H9 (cell line): ENCODE measurements around the gene GRIK4. TPM values are rescaled to one million over a fixed set of nuclear protein-coding genes. Genes with fewer than 3 reads are reported as not detected.

ENCODE experiments used
- DNase-seq: peaks from one replicate; pipeline ENCODE4 v3.0.0-alpha.2; 2017
- H2AFZ ChIP-seq: one replicate; pipeline ENCODE4 v1.6.1; 2013; ENCODE audit warnings: mild to moderate bottlenecking, low read length, control low read depth, moderate library complexity
- H2AK5ac ChIP-seq: 2 replicates; pipeline ENCODE4 v1.6.1; 2013; ENCODE audit warnings: low read length, control low read depth, mixed read lengths; ENCODE audit not compliant: insufficient read length
- H2BK120ac ChIP-seq: one replicate; pipeline ENCODE4 v1.6.1; 2013; ENCODE audit warnings: low read depth, mild to moderate bottlenecking, low read length, control low read depth, inconsistent platforms; ENCODE audit not compliant: poor library complexity, severe bottlenecking
- H2BK12ac ChIP-seq: 2 replicates; pipeline ENCODE4 v1.6.1; 2013; ENCODE audit warnings: low read length, control low read depth, mixed read lengths, low read depth; ENCODE audit not compliant: insufficient read length
- H2BK15ac ChIP-seq: 2 replicates; pipeline ENCODE4 v1.6.1; 2013; ENCODE audit warnings: low read depth, low read length, control low read depth
- H2BK20ac ChIP-seq: one replicate; pipeline ENCODE4 v1.6.1; 2013; ENCODE audit warnings: low read depth, mild to moderate bottlenecking, low read length, control low read depth, inconsistent platforms; ENCODE audit not compliant: poor library complexity, severe bottlenecking
- H2BK5ac ChIP-seq: 2 replicates; pipeline ENCODE4 v1.6.1; 2013; ENCODE audit warnings: low read length, control low read depth, mixed read lengths; ENCODE audit not compliant: insufficient read length
- H3K14ac ChIP-seq: 2 replicates; pipeline ENCODE4 v1.6.1; 2013; ENCODE audit warnings: low read length, control low read depth; ENCODE audit not compliant: insufficient read depth
- H3K18ac ChIP-seq: 2 replicates; pipeline ENCODE4 v1.6.1; 2013; ENCODE audit warnings: low read depth, mild to moderate bottlenecking, mixed read lengths, low read length, control low read depth; ENCODE audit not compliant: insufficient read length
- H3K23ac ChIP-seq: 2 replicates; pipeline ENCODE4 v1.6.1; 2013; ENCODE audit warnings: low read length, control low read depth, mixed read lengths, low read depth; ENCODE audit not compliant: insufficient read length
- H3K23me2 ChIP-seq: 2 replicates; pipeline ENCODE4 v1.6.1; 2013; ENCODE audit warnings: low read depth, mild to moderate bottlenecking, mixed read lengths, low read length, control low read depth; ENCODE audit not compliant: insufficient read length, poor library complexity, severe bottlenecking
- H3K27ac ChIP-seq: 2 replicates; pipeline ENCODE4 v1.5.1; 2013; ENCODE audit warnings: low read length, control low read depth, mixed read lengths, low read depth; ENCODE audit not compliant: insufficient read length
- H3K27me3 ChIP-seq: 2 replicates; pipeline ENCODE4 v1.6.1; 2013; ENCODE audit warnings: low read length, control low read depth, inconsistent platforms; ENCODE audit not compliant: insufficient read depth
- H3K4ac ChIP-seq: 2 replicates; pipeline ENCODE4 v1.6.1; 2013; ENCODE audit warnings: low read depth, mild to moderate bottlenecking, control low read depth, inconsistent platforms, low read length, moderate library complexity
- H3K4me1 ChIP-seq: 2 replicates; pipeline ENCODE4 v1.6.1; 2013; ENCODE audit warnings: low read length, control low read depth, inconsistent platforms; ENCODE audit not compliant: insufficient read depth
- H3K4me2 ChIP-seq: 2 replicates; pipeline ENCODE4 v1.6.1; 2013; ENCODE audit warnings: low read length, control low read depth, mixed read lengths; ENCODE audit not compliant: insufficient read length, insufficient read depth
- H3K56ac ChIP-seq: 2 replicates; pipeline ENCODE4 v1.6.1; 2013; ENCODE audit warnings: low read depth, mild to moderate bottlenecking, mixed read lengths, low read length, control low read depth; ENCODE audit not compliant: insufficient read length
- H3K79me1 ChIP-seq: 2 replicates; pipeline ENCODE4 v1.6.1; 2013; ENCODE audit warnings: low read depth, mild to moderate bottlenecking, moderate library complexity, low read length, control low read depth, inconsistent platforms; ENCODE audit not compliant: insufficient read depth, poor library complexity, severe bottlenecking
- H3K79me2 ChIP-seq: 2 replicates; pipeline ENCODE4 v1.6.1; 2013; ENCODE audit warnings: low read length, control low read depth, inconsistent platforms; ENCODE audit not compliant: insufficient read depth
- H3K9ac ChIP-seq: 2 replicates; pipeline ENCODE4 v1.6.1; 2013; ENCODE audit warnings: low read length, control low read depth, mixed read lengths; ENCODE audit not compliant: insufficient read length; ENCODE audit errors: extremely low read depth
- H3K9me3 ChIP-seq: one replicate; pipeline ENCODE4 v1.6.1; 2013; ENCODE audit warnings: low read depth, low read length, inconsistent platforms; ENCODE audit not compliant: control insufficient read depth
- H3T11ph ChIP-seq: one replicate; pipeline ENCODE4 v1.6.1; 2013; ENCODE audit warnings: mild to moderate bottlenecking, low read length, control low read depth, inconsistent platforms
- H4K20me1 ChIP-seq: one replicate; pipeline ENCODE4 v1.6.1; 2013; ENCODE audit not compliant: control insufficient read depth, insufficient read length, insufficient read depth
- H4K5ac ChIP-seq: 2 replicates; pipeline ENCODE4 v1.6.1; 2013; ENCODE audit warnings: low read depth, mild to moderate bottlenecking, mixed read lengths, low read length, control low read depth; ENCODE audit not compliant: insufficient read length
- H4K8ac ChIP-seq: replicated peaks from 2 replicates; pipeline ENCODE4 v1.6.1; 2013; ENCODE audit warnings: low read length, control low read depth, mixed read lengths, low read depth; ENCODE audit not compliant: insufficient read length
- H4K91ac ChIP-seq: 2 replicates; pipeline ENCODE4 v1.6.1; 2013; ENCODE audit warnings: low read depth, mild to moderate bottlenecking, moderate library complexity, mixed read lengths, low read length, control low read depth; ENCODE audit not compliant: insufficient read length
- H3K27ac Mint-ChIP-seq, 3 experiments: 2 replicates in 2 of 3; 3 replicates in 1 of 3; pipeline ENCODE4 v1.8.0; 2020 to 2021; ENCODE audit warnings: mixed read lengths in 3 of 3, mild to moderate bottlenecking in 1 of 3, moderate library complexity in 1 of 3
- H3K27me3 Mint-ChIP-seq: 2 replicates; pipeline ENCODE4 v1.8.0; 2021; ENCODE audit warnings: low read depth, mild to moderate bottlenecking, moderate library complexity, mixed read lengths
- H3K36me3 Mint-ChIP-seq, 3 experiments: 2 replicates in 2 of 3; 3 replicates in 1 of 3; pipeline ENCODE4 v1.8.0; 2020 to 2021; ENCODE audit warnings: low read depth in 3 of 3, mixed read lengths in 3 of 3; ENCODE audit not compliant: insufficient read depth in 1 of 3
- H3K4me1 Mint-ChIP-seq, 2 experiments: 2 replicates each; pipeline ENCODE4 v1.8.0; 2020; ENCODE audit warnings: mixed read lengths in 2 of 2
- H3K4me3 Mint-ChIP-seq, 2 experiments: 2 replicates in 1 of 2; 3 replicates in 1 of 2; pipeline ENCODE4 v1.8.0; 2020 to 2021; ENCODE audit warnings: mild to moderate bottlenecking in 2 of 2, mixed read lengths in 2 of 2, moderate library complexity in 1 of 2
- H3K9me3 Mint-ChIP-seq, 2 experiments: 2 replicates in 1 of 2; 3 replicates in 1 of 2; pipeline ENCODE4 v1.8.0; 2020; ENCODE audit warnings: mild to moderate bottlenecking in 2 of 2, mixed read lengths in 2 of 2, moderate library complexity in 1 of 2
- CTCF ChIP-seq: fragments of 200-600 bp; sonication (generic); conservative IDR thresholded peaks from 3 replicates; pipeline ENCODE4 v1.8.0; 2021; ENCODE audit warnings: antibody characterized with exemption, mild to moderate bottlenecking
- WGBS: extraction: QIAGEN DNeasy Blood & Tissue Kit; methylation state at CpG from one replicate; pipeline ENCODE4 v1.1.7; 2013; ENCODE audit warnings: missing lambda C conversion rate, low lambda C conversion rate, mixed read lengths; ENCODE audit not compliant: insufficient read length; ENCODE audit errors: extremely low coverage; 5-methylcytosine and 5-hydroxymethylcytosine counted together
- total RNA-seq: library from RNA; stranded (reverse); gene quantifications from 2 replicates; pipeline ENCODE4 v1.2.1, GENCODE V29; 2021

Gene GRIK4
- total RNA-seq, 1 experiment from 2014 or later = 2.3 TPM

- H3K27me3 Mint-ChIP-seq = peaks cover 2% of the 10 kb centered on the region
- Histone ChIP-seq H2AFZ (no peak overlapping the region), H3T11ph (no peak overlapping the region), H2BK5ac (no peak overlapping the region), H3K27me3 (no peaks in the 10 kb centered on the region), H3K4ac (no peak overlapping the region), H3K9ac (no peak overlapping the region), H2BK120ac (no peak overlapping the region), H3K23ac (no peak overlapping the region), H3K79me1 (no peaks in the 10 kb centered on the region), H3K9me3 (no peaks in the 10 kb centered on the region), H3K18ac (no peak overlapping the region), H4K5ac (no peak overlapping the region), H2BK12ac (no peak overlapping the region), H2AK5ac (no peak overlapping the region), H3K56ac (no peak overlapping the region), H4K8ac (no peak overlapping the region), H3K4me1 (no peaks in the 10 kb centered on the region), H3K79me2 (no peaks in the 10 kb centered on the region), H3K27ac (no peak overlapping the region), H3K4me2 (no peak overlapping the region), H2BK15ac (no peak overlapping the region), H2BK20ac (no peak overlapping the region), H3K14ac (no peak overlapping the region), H4K91ac (no peak overlapping the region), H4K20me1 (no peaks in the 10 kb centered on the region), H3K23me2 (no peaks in the 10 kb centered on the region)
- H3K9me3 Mint-ChIP-seq = no peaks in the 10 kb centered on the region
- no peaks in the 10 kb centered on the region for H3K36me3 Mint-ChIP-seq
- peak; percentile 44 for DNase-seq
- no peak overlapping the region for H3K4me3 Mint-ChIP-seq
- H3K27ac Mint-ChIP-seq = peak overlapping the region in 1 of 3 experiments; percentile 50; a peak in 2 of 7 replicates
- WGBS = no CpG with 5 or more reads among the region's 18 CpGs
- H3K4me1 Mint-ChIP-seq = no peaks in the 10 kb centered on the region
- peak; percentile 41; the same call in 2 of the 3 replicates for TF ChIP-seq CTCF
Measured at GRCh38 chr11:120815319-120816100, 304.0 kb downstream of the GRIK4 start.
